GM19239 (cell line): ENCODE data around the gene EPHA2.

Experiments used
- DNase-seq: peaks from one replicate; pipeline ENCODE4 v3.0.0; 2011; ENCODE audit warnings: low spot score; ENCODE audit not compliant: insufficient read length
- FAIRE-seq: peaks from 2 replicates; lab custom pipeline; 2011; peaks lifted over from hg19 to GRCh38; lab: Jason Lieb, UNC

The EPHA2 gene

DNA sequence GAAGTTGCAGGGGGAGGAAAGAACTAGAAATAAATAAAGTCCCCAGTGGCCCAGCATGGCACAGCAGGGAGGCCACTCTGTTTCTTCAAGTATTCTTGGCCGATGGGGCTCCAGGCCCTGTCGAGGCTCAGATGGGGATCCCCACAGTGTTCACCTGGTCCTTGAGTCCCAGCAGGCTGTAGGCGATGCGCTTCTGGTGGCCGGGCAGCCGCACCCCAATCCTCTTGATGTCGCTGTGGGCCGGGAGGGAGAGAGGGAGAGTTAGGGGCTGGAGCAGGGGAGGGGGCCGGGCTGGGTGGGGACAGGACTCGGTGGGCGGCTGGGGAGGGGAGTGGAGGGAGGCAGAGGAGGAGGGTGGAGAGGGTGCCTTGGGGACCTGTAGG is 30.8 kb downstream of the EPHA2 start:
- no peak for FAIRE-seq
- no peak for DNase-seq

DNA sequence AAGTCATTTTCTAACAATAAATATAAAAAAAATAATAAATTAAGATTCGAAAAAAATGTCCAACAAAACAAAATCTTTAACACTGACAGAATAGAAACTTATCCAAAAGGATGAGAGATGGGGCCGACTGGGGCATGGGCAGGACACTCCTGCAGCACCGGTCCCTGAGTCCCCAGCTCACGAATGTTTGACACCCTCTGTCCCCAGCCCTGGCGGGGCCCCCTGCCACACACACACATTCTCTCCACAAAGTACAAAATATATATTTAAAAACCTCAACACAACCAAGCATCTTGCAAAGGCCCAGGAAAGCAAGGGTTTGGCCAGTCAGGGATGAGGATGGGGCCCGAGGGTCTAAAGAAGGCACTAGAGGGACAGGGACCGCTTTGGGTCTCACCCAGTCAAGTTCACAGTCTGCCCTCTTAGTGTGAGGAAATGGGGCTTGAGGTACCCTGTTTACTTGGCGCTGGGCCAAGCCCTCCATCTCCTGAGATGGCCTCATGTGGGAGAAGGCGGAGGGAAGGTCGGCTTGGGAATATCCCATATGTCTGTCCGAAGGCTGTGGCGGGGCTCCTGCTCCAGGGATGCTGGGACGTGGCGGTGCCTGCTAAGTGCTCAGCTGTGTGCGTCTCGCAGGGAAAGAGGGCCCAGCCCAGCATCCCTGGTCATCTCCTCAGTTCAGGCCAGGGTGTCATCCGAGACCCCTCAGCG is 31.3 kb downstream of the EPHA2 start:
- no peak for FAIRE-seq
- DNase-seq = no peak

DNA sequence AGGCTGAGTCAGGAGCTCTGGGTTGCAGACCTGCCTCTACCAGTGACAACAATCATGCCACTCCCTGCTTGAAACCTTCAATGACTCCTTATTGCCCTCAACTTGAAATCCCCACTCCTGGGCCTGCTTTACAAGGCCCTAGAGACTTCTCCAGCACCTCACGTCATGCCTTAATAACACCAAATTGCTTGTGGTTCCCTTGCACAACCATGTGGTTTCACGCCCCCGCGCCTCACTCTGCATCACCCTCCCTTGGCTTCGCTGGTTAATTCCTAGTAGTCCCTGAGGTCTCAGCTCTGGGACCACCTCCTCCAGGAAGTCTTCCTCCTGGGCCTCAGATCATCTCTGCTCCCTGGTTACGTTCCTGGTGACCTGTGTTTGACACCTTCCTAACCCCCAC is 33.0 kb downstream of the EPHA2 start:
- DNase-seq = no peak
- FAIRE-seq = no peak

DNA sequence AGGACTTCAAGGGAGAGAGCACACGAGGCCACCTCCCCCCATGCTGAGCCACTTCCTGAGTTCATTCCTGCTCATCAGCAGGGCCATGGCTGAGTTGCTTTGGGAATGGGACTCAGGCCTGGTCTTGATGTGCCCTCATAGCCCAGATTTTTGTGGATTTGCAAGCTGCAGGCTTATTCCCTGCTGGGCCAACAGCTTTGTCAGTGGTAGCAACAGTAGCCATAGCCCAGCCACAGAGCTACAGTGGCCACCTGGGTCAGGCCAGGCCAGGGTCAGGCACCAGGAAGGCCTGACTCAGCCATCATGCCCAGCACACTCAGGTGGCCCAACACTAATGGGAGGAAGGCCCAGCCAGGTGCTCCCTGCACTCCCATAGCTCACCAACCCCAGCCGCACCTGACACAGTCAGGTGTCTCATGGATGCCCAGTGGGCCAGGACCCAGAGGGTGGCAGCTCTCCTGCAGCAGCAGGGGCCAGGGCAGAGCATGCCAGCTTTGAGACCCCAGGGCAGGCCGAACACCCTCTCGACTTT is 33.5 kb downstream of the EPHA2 start:
- DNase-seq (no peak), FAIRE-seq (no peak)

DNA sequence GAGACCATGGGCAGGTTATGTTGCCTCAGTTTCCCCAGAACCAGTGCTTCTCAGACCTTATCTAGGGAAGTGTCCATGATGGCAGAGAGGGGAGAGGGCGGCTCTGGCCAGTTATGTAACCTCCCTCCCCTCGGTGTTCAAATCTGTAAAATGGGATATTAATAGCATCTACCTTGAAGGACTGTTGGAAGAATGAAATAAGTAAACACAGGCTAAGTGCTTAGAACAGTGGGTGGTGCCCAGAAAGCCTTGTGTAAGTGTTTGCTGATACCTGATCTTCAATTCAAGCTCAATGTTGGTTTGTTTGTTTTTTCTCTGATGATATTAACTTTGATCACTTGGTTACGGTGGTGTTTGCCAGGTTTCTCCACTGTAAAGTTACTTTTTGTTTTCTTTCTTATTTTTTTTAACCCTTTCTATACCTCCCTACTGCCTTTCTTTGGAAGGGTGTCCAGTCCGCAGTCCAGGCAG is 34.9 kb downstream of the EPHA2 start:
- no peak for DNase-seq
- FAIRE-seq = no peak

DNA sequence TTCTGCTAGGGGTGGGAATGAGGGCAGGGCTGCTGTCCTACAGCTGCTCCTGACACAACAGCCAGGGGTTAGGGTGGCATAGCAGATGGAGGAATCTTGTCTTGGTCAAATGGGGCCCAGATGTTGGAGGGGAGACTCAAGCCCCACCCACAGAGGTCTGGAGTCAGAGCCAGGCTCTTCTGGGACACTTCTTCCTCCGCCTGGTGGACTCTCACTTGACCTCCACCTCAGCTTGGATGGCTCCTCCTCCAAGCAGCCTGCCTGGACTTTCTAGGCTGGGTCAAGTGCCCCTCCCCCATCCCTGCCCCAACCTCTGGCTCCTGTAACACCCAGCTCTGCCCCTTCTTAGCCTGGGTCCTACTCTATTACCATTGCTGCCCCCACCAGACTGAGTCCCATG is 35.5 kb downstream of the EPHA2 start:
- no peak for FAIRE-seq
- no peak for DNase-seq

DNA sequence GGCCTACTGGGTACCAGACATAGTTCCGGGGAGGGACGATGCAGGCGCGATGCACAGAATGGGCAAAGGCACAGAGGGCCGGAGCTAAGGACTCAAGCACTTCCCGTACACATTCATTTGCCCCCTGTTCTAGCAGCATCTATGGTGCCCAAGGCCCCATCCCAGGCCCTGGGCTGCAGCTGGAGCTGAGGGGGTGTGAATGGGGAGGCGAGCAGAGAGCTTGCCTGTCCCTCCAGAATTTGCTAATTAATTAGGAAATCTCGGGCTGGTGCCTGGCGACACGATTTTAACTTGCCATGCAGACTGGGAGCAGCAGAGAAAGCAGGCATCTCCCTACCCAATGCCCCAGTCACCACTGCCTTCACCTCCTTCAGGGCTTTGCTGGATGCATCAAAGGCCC is 35.9 kb downstream of the EPHA2 start:
- FAIRE-seq (no peak), DNase-seq (no peak)

DNA sequence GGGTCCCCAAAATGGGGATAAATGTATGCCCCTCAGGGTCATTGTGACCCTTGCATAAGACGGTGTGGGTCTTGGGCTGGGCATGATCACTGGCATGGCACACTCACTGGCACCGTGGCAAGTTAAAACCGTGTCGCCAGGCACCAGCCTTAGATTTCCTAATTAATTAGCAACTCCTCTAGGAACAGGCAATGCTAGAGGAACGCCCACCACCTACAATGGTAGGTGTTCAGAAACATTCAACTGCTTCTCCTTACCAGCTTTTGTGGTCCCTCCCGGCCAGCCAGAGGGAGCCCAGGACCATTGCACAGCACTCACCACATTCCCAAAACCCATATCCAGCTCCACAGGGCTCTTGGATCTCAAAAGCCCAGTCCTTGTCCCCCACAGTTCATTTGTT is 36.4 kb downstream of the EPHA2 start:
- no peak for FAIRE-seq
- no peak for DNase-seq

DNA sequence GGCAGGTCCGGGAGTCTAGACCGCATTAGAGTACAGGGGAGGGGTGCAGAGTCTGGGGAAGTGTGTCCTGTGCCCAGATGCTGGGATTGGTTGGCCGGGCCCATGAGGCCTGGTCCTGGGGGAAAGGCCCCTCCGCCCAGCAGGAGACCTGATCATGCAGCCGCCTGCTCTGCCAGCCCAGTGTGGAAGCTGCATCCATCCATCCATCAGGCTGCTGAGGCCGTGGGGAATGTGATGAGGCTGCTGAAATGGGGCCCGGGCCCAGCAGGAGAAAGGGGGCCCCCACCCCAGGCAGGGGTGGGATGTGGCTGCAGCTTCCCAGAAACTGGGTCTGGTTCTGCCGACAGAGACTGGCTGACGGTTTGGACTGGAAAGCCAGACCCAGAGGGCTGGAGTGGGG is 37.2 kb downstream of the EPHA2 start:
- DNase-seq = no peak
- no peak for FAIRE-seq

DNA sequence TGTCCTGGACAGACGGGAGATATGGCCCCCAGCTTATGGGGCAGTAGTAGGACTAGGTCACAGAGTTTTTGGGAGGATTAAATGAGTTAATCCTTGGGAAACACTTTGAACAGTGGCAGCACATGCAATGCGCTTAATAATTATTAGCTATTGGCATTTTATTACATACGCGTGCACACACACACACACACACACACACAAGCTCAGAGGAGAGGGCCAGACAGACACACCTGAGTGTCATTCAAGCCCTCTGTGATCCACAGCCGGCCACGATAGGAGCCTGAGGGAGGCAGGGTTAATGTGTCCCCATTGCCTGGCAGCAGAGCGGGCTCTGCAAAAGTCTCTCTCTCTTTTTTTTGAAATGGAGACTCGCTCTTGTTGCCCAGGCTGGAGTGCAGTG is 37.9 kb downstream of the EPHA2 start:
- DNase-seq (no peak), FAIRE-seq (no peak)

DNA sequence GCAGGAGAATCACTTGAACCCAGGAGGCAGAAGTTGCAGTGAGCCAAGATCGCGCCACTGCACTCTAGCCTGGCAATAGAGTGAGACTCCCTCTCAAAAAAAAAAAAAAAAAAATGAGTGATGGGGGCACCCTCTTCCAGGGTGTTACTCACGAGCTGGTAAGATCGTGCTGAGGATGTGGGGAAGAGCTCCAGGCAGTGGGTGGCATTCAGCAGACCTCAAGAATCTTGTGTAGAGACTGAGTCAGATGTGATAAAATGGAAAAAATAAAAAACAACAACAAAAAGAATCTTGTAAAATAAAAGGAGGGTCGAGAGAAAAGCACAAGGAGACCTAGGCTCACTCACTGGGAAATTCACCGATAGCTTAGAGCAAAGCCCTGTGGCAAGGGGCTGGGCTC is 38.5 kb downstream of the EPHA2 start:
- no peak for FAIRE-seq

DNA sequence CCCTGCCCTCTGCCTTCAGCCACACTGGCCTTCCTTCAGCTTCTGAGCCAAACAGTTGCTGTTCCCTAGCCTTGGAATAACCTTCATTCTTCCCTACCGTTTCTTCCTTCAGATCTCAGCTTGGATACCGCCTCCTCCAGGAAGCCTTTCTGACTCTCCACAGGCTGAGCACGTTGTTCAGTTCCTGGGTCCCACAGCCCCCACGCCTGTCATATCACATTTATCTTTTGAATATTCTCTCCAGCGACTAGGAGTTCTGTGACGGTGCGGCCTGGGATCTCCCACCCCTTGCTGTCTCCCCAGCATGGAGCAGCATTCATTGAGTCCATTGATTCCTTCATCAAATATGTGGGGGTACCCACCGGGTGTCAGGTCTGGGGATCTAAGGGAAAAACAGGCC is 39.2 kb downstream of the EPHA2 start:
- DNase-seq = no peak

More for the DNA sequence above, 38.5 kb downstream of the EPHA2 start:
- DNase-seq = no peak

DNA sequence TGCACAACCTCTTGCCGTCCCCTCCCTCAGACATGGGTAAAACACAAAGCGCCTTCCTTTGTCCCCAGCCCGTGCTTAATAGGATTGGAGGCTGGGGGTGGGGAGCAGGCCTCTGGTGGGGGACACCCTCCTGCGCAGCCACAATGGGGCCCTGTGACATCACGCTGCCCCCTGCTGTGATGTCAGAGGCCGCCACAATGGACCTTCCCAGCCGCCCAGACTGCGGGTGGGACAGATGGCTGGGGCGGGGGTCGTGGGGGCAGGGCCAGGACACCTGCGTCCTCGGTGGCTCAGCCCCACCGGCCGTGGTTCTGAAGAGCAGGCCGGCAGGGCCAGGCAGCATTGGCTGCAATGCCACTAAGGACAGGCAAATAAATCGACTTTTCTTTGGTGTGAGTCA is 39.9 kb downstream of the EPHA2 start:
- FAIRE-seq = no peak
- no peak for DNase-seq

More for the DNA sequence above, 39.2 kb downstream of the EPHA2 start:
- no peak for FAIRE-seq

DNA sequence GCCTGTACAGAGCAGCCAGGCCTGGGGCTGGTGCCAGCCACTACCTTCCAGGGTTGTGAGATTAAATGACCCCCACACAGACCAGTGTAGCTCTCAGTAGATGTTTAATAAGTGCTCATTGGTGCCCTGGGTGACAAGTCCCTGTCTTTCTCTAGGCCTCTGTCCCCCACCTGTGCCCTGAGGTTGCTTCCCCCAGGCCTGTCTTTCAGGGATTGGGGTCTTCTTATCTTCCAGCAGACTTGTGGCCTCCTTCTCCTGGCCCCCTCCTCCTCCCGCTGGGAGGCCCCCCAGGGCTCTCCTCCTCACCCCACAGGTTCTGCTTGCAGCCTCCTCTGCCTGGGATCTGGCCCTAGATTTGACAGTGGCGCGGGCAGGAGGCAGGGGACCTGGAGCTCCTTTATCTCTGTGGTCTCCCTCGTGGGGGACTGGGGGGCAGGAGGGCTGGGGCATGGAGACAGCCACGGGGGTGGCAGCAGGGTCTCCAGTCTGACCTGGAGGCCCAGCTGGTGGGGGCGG is 40.3 kb downstream of the EPHA2 start:
- DNase-seq (no peak), FAIRE-seq (no peak)

DNA sequence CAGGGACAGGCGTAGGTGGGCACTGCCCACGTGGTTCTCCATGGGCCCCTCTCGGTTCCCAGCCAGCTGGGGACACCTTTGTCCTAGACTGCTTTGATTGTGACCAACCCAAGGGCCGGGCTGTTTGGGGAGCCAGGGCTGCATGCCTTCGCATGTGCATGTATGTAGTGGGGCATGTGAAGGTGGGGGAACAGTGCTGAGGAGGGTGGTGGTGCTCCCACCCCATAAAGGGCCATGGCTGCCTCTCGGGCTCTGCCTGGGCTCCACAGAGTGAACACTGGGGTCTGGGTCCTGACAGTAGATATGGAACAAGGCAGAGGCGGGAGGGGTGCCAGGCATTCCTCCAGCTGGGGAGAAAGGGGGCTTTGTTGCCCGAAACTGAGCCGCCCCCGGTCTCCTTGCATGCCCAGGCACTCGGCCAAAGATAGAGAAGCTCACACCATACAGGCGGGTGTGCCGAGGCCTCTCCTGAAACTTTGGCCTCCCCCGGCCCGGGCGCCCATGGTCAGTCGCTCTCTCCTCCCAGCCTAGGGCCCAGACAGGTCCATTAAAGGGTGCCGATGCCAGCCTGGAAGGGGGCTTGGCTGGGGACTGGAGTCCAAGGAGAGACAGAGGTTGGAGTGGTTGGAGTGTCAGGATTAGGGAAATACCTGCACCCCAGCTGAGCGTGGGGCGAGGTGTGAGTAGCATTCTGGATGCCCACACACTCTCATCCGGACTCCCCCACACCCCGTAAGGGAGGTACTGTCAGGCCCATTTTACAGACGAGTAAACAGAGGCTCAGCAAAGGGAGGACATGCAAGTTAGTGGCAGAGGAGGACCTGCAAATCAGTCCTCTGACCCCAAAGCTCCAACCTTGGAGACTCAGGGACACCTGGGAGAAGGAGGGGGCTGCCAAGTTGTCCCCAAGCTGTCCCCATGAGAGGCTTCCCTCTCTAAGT is 41.1 kb downstream of the EPHA2 start:
- FAIRE-seq (no peak), DNase-seq (no peak)

DNA sequence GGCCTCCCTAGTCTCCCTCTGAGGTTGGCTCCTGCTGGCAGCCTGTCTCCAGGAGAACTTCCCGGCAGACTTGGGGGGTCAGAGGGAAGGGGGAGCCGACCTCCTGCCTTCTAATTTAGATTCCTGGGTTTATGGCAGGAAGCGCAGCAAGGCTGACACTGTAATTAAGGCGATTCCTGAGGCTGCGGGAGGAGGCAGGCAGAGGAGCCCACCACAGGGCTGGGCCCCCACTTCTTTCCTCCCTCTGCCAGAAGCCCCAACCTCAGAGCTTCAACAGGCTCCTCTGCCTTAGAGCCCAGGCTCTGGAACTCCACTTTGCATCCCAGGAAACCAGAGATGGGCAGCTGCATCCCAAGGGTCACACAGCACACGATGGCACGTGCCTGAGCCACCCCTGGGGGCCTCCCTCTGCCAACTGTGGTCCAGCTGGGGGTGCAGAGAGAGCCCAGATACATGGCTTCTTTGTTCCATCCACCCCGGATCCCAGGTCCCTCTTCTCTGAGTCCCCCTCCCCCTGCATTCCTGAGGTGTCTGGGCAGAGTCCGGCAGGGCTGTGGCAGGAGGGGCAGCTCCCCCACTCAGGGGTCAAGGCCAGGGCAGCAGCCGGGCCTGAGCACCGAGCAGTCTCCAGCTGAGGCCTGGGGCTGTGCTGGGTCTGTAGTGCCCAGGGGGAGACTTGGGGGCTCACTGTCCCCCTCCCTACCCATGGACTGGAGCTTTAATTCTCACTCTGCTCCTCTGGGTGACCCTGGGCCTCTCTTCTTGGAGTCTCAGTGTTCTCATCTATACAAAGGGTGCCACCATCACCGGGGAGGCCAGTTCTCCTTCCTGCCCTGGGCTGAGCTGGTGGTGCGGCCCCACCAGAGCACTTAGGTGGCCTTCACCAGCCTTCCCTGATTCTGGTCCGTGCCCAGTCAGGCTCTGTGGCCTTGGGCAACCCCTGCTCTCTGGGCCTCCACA is 43.0 kb downstream of the EPHA2 start:
- DNase-seq (no peak), FAIRE-seq (no peak)

DNA sequence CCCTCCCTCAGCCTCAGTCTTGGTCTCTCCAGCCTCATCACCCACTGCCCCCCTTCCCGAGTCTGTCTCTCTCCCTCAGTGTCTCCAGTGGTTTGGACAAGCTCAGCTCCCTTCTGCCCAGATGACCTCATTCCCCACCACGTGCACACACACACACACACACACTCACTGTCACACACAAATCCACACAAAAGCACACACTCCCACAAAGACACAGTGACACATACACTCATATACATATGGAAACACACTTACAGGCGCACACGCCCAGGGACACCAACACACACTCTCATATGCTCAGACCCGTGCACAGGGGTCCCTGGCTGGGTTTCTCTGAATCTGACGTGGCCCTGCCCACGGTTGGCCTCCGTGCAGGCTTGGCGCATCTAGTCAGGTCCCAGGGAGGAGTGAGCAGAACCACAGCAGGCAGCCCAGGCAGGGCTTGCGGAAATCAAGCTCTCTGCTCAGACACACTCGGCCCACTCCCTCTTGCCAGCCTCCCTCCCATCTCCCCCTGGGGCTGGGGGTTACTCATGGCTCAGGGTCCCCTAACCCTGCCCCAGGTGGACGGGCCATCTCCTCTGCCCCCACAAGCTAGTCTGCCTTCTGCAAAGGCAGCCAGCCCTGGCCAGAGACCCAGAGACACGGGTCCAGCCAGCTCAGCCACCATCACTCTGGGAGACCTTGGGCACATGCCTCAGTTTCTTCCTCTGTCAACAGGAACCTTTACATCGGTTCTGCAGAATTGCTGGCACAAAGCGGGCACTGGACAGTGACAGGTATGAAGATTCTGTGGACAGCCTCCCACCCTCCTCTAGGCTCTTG is 43.9 kb downstream of the EPHA2 start:
- DNase-seq (no peak), FAIRE-seq (no peak)

DNA sequence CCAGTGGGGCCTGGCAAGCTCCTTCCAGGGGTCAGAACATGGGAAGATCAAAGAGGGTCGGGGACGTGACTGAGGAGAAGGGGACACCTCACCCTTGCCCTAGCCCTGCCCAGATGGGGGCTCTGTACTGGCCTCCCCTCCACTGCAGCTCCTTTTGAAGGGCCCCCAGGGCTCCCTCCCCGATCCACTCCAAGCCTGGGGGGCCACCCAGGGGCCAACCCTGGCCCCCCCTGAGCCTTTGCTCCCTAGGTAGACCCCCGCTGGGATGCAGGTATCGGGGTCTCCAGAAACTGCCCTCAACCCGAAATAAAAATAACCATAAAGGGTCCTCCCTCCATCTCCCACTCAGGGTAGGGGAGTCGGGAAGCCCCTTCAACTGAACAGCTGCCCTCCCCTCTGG is 45.0 kb downstream of the EPHA2 start:
- FAIRE-seq (no peak), DNase-seq (no peak)

DNA sequence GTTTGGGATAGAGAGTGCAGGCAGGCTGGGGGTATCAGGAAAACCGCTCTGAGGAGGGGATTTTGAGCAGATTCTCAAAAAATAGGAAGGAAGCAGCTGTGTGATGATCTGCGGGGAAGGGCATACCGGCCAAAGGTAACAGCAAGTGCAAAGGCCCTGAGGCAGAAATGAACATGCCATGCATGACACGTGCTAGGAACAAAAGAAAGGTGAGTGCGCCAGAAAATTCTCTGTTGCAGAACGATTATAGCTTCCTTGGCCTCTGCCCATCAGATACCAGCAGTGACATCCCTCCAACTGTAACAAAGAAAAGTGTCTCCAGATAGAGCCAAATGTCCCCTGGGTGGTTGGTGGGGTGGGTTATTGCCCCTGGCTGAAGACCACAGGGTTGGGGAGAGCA is 45.4 kb downstream of the EPHA2 start:
- no peak for FAIRE-seq

More for the DNA sequence above, 45.4 kb downstream of the EPHA2 start:
- DNase-seq = no peak
